ENCODE results near the gene KAZN. TPM values are rescaled to one million over a fixed set of nuclear protein-coding genes. Genes with fewer than 3 reads are reported as not detected.

Gene KAZN
- total and polyA plus RNA-seq, 2 of the 8 experiments (the other 6 are each of a cell fraction or from before 2014, with no cell fraction given): 3.7 to 11.8 TPM

GRCh38 chr1:15102646-15103045, 504.2 kb downstream of the KAZN start:
- H2BK15ac ChIP-seq (ENCODE audit: low read length): no peak overlapping the region
- H2BK20ac ChIP-seq (ENCODE audit: low read length): no peak overlapping the region
- peaks cover 0 to 4% (median 2%) of the 10 kb centered on the region in 4 experiments; a peak in 4 of 7 replicates for H3K27me3 ChIP-seq (replicated peaks in 1 of 4; ENCODE audit: control insufficient read depth in 3 of 4, extremely low read depth in 1 of 4, insufficient read depth in 3 of 4, low read length in 3 of 4)
- POLR2A ChIA-PET (ENCODE audit: partially characterized antibody): no interaction called here
- no peak overlapping the region for H4K8ac ChIP-seq (ENCODE audit: extremely low read depth, insufficient read depth, low read length)
- CTCF ChIA-PET (ENCODE audit: partially characterized antibody): interaction anchor here (0.7 to 4.0 kb wide), 4 partner anchors 33 to 536 kb away, joined by 3 to 32 read pairs (median 6); no protein-coding TSS in a partner anchor
- WGBS, 2 experiments (ENCODE audit: extremely low coverage in 1 of 2, insufficient coverage in 1 of 2, insufficient read length in 1 of 2, insufficient replicate concordance in 2 of 2, low coverage in 1 of 2, low lambda C conversion rate in 2 of 2, missing lambda C conversion rate in 1 of 2): 89% methylated on average over 9 of the region's 9 CpGs; no CpG with 5 or more reads in 1 of the 2 experiments
- no peak overlapping the region for H2BK12ac ChIP-seq (ENCODE audit: low read depth, low read length)
- no peak for FAIRE-seq
- H3K4ac ChIP-seq (replicated peaks; ENCODE audit: insufficient read length, low read depth, low read length): no peak overlapping the region
- no peaks in the 10 kb centered on the region for H3K79me2 ChIP-seq (ENCODE audit: control insufficient read depth in 1 of 2, insufficient read depth in 2 of 2, low read length in 2 of 2)
- no peaks in the 10 kb centered on the region for H4K20me1 ChIP-seq (replicated peaks in 1 of 2; ENCODE audit: control insufficient read depth in 1 of 2, insufficient read depth in 2 of 2, low read length in 2 of 2)
- H2AFZ ChIP-seq (ENCODE audit: low read length): no peak overlapping the region
- H4K91ac ChIP-seq (replicated peaks; ENCODE audit: insufficient read length, low read length): no peak overlapping the region
- no peak overlapping the region for H3K4me3 ChIP-seq (ENCODE audit: extremely low read depth in 1 of 4, insufficient read depth in 2 of 4, low read depth in 3 of 4, low read length in 4 of 4)
- H3K27ac ChIP-seq (ENCODE audit: low read depth, low read length): no peak overlapping the region
- no peak overlapping the region for H3K18ac ChIP-seq (ENCODE audit: extremely low read depth, low read length)
- H3K23ac ChIP-seq (ENCODE audit: insufficient read length): no peak overlapping the region
- H3K9me3 ChIP-seq (ENCODE audit: insufficient read depth in 2 of 2, low read depth in 1 of 2, low read length in 1 of 2): no peaks in the 10 kb centered on the region
- H3K4me1 ChIP-seq (replicated peaks in 1 of 4; ENCODE audit: control insufficient read depth in 3 of 4, insufficient read depth in 4 of 4, low read length in 3 of 4): peaks cover 2 to 10% (median 5%) of the 10 kb centered on the region in 4 experiments; a peak in 6 of 7 replicates
- H2BK120ac ChIP-seq (replicated peaks; ENCODE audit: low read depth, low read length): no peak overlapping the region
- H3K36me3 ChIP-seq (ENCODE audit: control insufficient read depth in 2 of 4, insufficient read depth in 4 of 4, low read length in 3 of 4): no peaks in the 10 kb centered on the region
- no peak overlapping the region for H3K56ac ChIP-seq (replicated peaks; ENCODE audit: insufficient read length, low read depth, low read length)
- no peaks in the 10 kb centered on the region for H3K79me1 ChIP-seq (ENCODE audit: low read depth, low read length)
- no peak for DNase-seq (ENCODE audit: low read depth in 1 of 2, low spot score in 2 of 2)
- H4K5ac ChIP-seq (ENCODE audit: insufficient read length, low read depth, low read length): no peak overlapping the region
- no peak overlapping the region for H3K9ac ChIP-seq (replicated peaks in 1 of 4; ENCODE audit: extremely low read depth in 1 of 4, low read depth in 3 of 4, low read length in 3 of 4)
- H3K14ac ChIP-seq (ENCODE audit: insufficient read length): no peak overlapping the region
- no peaks in the 10 kb centered on the region for H3K23me2 ChIP-seq (ENCODE audit: low read depth, low read length)
- no peak overlapping the region for H2BK5ac ChIP-seq (ENCODE audit: low read depth, low read length)
- no peak overlapping the region for H3K4me2 ChIP-seq (ENCODE audit: insufficient read depth in 1 of 2, low read depth in 2 of 2, low read length in 2 of 2)
- no peak overlapping the region for H2AK5ac ChIP-seq (ENCODE audit: low read depth, low read length)
- TF ChIP-seq HDAC6 (IDR thresholded peaks at IDR 0.05; ENCODE audit: low read depth, low read length) (no peak), BCL11A (IDR thresholded peaks at IDR 0.05; ENCODE audit: low read depth in 2 of 2, low read length in 2 of 2) (no peak), USF2 (IDR thresholded peaks at IDR 0.05; ENCODE audit: low read length) (no peak), TBP (IDR thresholded peaks at IDR 0.05; ENCODE audit: low read depth, low read length) (no peak), ZNF274 (IDR thresholded peaks at IDR 0.05; ENCODE audit: borderline replicate concordance, extremely low read depth, low read length) (no peak), SUZ12 (IDR thresholded peaks at IDR 0.05; ENCODE audit: low read length) (no peak), SIX5 (IDR thresholded peaks at IDR 0.05; ENCODE audit: low read depth, low read length) (no peak), GABPA (IDR thresholded peaks at IDR 0.05; ENCODE audit: borderline replicate concordance, insufficient read depth, low read length) (no peak), EZH2 (IDR thresholded peaks at IDR 0.05; ENCODE audit: low read depth, low read length, severe bottlenecking) (no peak), HDAC2 (IDR thresholded peaks at IDR 0.05; ENCODE audit: borderline replicate concordance in 1 of 2, low read depth in 2 of 2, low read length in 2 of 2) (no peak), CHD2 (IDR thresholded peaks at IDR 0.05; ENCODE audit: low read length) (no peak), NRF1 (IDR thresholded peaks at IDR 0.05; ENCODE audit: low read depth, low read length) (no peak), POLR2AphosphoS5 (IDR thresholded peaks at IDR 0.05; ENCODE audit: low read depth, low read length) (no peak), TEAD4 (IDR thresholded peaks at IDR 0.05; ENCODE audit: low read depth, low read length) (no peak)
